Activated T-helper 1 cell treated with anti-CD3 and anti-CD28 coated beads, Interleukin-12 subunit alpha, Interleukin-12 subunit beta, Interleukin-2, Interleukin-4 antibody, amounts not matched to agents 30 ng/mL and 10 ng/mL and 1 ng/mL, durations not matched to agents 14 hours and 24 hours and 36 hours (primary cell): ENCODE data around the gene PEX26. TPM values are rescaled to one million over a fixed set of nuclear protein-coding genes. Genes with fewer than 3 reads are reported as not detected.
"Not testable (repeated sequence)": the region's sequence is repeated elsewhere in the genome, so short reads cannot be mapped to it uniquely, and the experiment has no call there.

ENCODE experiments used
- DNase-seq: peaks from one replicate; pipeline ENCODE4 v3.0.0; 2021; ENCODE audit warnings: low spot score
- H3K27ac Mint-ChIP-seq: one replicate; pipeline ENCODE4 v1.8.0; 2021; ENCODE audit warnings: mild to moderate bottlenecking, mixed read lengths
- H3K27me3 Mint-ChIP-seq: one replicate; pipeline ENCODE4 v1.8.0; 2022; ENCODE audit warnings: mild to moderate bottlenecking, moderate library complexity, mixed read lengths; ENCODE audit not compliant: insufficient read depth
- H3K36me3 Mint-ChIP-seq: one replicate; pipeline ENCODE4 v1.8.0; 2021; ENCODE audit warnings: low read depth, mixed read lengths
- H3K4me1 Mint-ChIP-seq: one replicate; pipeline ENCODE4 v1.8.0; 2021; ENCODE audit warnings: low read depth, mixed read lengths
- H3K4me3 Mint-ChIP-seq: one replicate; pipeline ENCODE4 v1.8.0; 2021; ENCODE audit warnings: mild to moderate bottlenecking, moderate library complexity, mixed read lengths
- H3K9me3 Mint-ChIP-seq: one replicate; pipeline ENCODE4 v1.8.0; 2021; ENCODE audit warnings: mixed read lengths
- intact Hi-C: fragments of 100-400 bp; cut with micrococcal nuclease; formaldehyde crosslinking; loops from one replicate; pipeline ENCODE4 v1.15.1; 2024
- total RNA-seq: library from RNA; stranded (reverse); gene quantifications from 2 replicates; pipeline ENCODE4 v1.2.3, GENCODE V29; 2022

PEX26 gene
- total RNA-seq: 50.0 and 54.4 TPM in 2 replicates

GRCh38 chr22:18077639-18078328 lies at the start of gene PEX26:
TSS of gene PEX26 (plus strand) at chr22:18077990. CDS start at chr22:18078377, 387 bp downstream.
- Mint-ChIP-seq H3K9me3 (no peaks in the 10 kb centered on the region), H3K27ac (peak within 1 kb of the TSS; percentile 92), H3K27me3 (peaks cover 2% of the 10 kb centered on the region), H3K36me3 (peaks cover 31% of the 10 kb centered on the region), H3K4me3 (peak within 1 kb of the TSS; percentile 90), H3K4me1 (peaks cover 50% of the 10 kb centered on the region)
- peak; percentile 95 for DNase-seq
- intact Hi-C loops: loop anchor here (1.0 to 10.0 kb wide), 10 partner anchors 26 to 1163 kb away; partner anchors contain the start of genes ADA2, BCL2L13, MICAL3 and USP18

GRCh38 chr22:18028817-18029527 lies 48.8 kb upstream of the PEX26 start:
- Mint-ChIP-seq H3K9me3 (no peaks in the 10 kb centered on the region), H3K27me3 (peaks cover 41% of the 10 kb centered on the region), H3K4me3 (no peak overlapping the region), H3K4me1 (peaks cover 6% of the 10 kb centered on the region), H3K27ac (no peak overlapping the region), H3K36me3 (no peaks in the 10 kb centered on the region)
- no peak for DNase-seq
- intact Hi-C loops: no loop called here

- Mint-ChIP-seq H3K27ac (no peak overlapping the region), H3K9me3 (no peaks in the 10 kb centered on the region), H3K4me3 (no peak overlapping the region), H3K4me1 (peaks cover under 1% of the 10 kb centered on the region), H3K36me3 (no peaks in the 10 kb centered on the region), H3K27me3 (peaks cover 39% of the 10 kb centered on the region)
- DNase-seq: no peak
- intact Hi-C loops: no loop called here
These were observed 48.0 kb upstream of the PEX26 start for GRCh38 chr22:18029686-18030267.

- Mint-ChIP-seq H3K4me1 (no peaks in the 10 kb centered on the region), H3K27me3 (peaks cover 24% of the 10 kb centered on the region), H3K9me3 (no peaks in the 10 kb centered on the region), H3K27ac (no peak overlapping the region), H3K36me3 (no peaks in the 10 kb centered on the region), H3K4me3 (no peak overlapping the region)
- intact Hi-C loops: no loop called here
- no peak for DNase-seq
These were observed 45.9 kb upstream of the PEX26 start for GRCh38 chr22:18031695-18032454.

- DNase-seq: no peak
- H3K4me1 Mint-ChIP-seq: no peaks in the 10 kb centered on the region
- H3K27me3 Mint-ChIP-seq: peaks cover 17% of the 10 kb centered on the region
- no peak overlapping the region for H3K4me3 Mint-ChIP-seq
- no peak overlapping the region for H3K27ac Mint-ChIP-seq
- no peaks in the 10 kb centered on the region for H3K9me3 Mint-ChIP-seq
- intact Hi-C loops: no loop called here
- no peaks in the 10 kb centered on the region for H3K36me3 Mint-ChIP-seq
These were observed 45.2 kb upstream of the PEX26 start for GRCh38 chr22:18032455-18033101.

- intact Hi-C loops: no loop called here
- Mint-ChIP-seq H3K36me3 (no peaks in the 10 kb centered on the region), H3K27me3 (peaks cover 8% of the 10 kb centered on the region), H3K27ac (no peak overlapping the region), H3K4me3 (no peak overlapping the region), H3K9me3 (no peaks in the 10 kb centered on the region), H3K4me1 (no peaks in the 10 kb centered on the region)
- no peak for DNase-seq
These were observed 44.4 kb upstream of the PEX26 start for GRCh38 chr22:18033204-18033998.

GRCh38 chr22:18034076-18034475 lies 43.7 kb upstream of the PEX26 start:
- H3K36me3 Mint-ChIP-seq: no peaks in the 10 kb centered on the region
- intact Hi-C loops: no loop called here
- no peak overlapping the region for H3K27ac Mint-ChIP-seq
- no peaks in the 10 kb centered on the region for H3K4me1 Mint-ChIP-seq
- H3K27me3 Mint-ChIP-seq: peaks cover 8% of the 10 kb centered on the region
- no peak for DNase-seq
- no peak overlapping the region for H3K4me3 Mint-ChIP-seq
- H3K9me3 Mint-ChIP-seq: no peaks in the 10 kb centered on the region

GRCh38 chr22:18035751-18036150 lies 42.0 kb upstream of the PEX26 start:
- H3K27me3 Mint-ChIP-seq: peaks cover 3% of the 10 kb centered on the region
- no peak overlapping the region for H3K27ac Mint-ChIP-seq
- DNase-seq: no peak
- H3K4me3 Mint-ChIP-seq: no peak overlapping the region
- no peaks in the 10 kb centered on the region for H3K9me3 Mint-ChIP-seq
- no peaks in the 10 kb centered on the region for H3K36me3 Mint-ChIP-seq
- no peaks in the 10 kb centered on the region for H3K4me1 Mint-ChIP-seq
- intact Hi-C loops: no loop called here

GRCh38 chr22:18040898-18041297 lies 36.9 kb upstream of the PEX26 start:
- H3K9me3 Mint-ChIP-seq, H3K4me1 Mint-ChIP-seq, H3K27me3 Mint-ChIP-seq, H3K4me3 Mint-ChIP-seq, H3K36me3 Mint-ChIP-seq, DNase-seq, intact Hi-C loops, H3K27ac Mint-ChIP-seq: not testable (repeated sequence)

- H3K4me3 Mint-ChIP-seq: no peak overlapping the region
- H3K36me3 Mint-ChIP-seq: no peaks in the 10 kb centered on the region
- no peak overlapping the region for H3K27ac Mint-ChIP-seq
- H3K9me3 Mint-ChIP-seq: no peaks in the 10 kb centered on the region
- no peaks in the 10 kb centered on the region for H3K27me3 Mint-ChIP-seq
- no peak for DNase-seq
- intact Hi-C loops: no loop called here
- H3K4me1 Mint-ChIP-seq: no peaks in the 10 kb centered on the region
These were observed 35.1 kb upstream of the PEX26 start for GRCh38 chr22:18042685-18043084.

GRCh38 chr22:18044548-18045271 lies 33.1 kb upstream of the PEX26 start:
- no peak overlapping the region for H3K27ac Mint-ChIP-seq
- no peaks in the 10 kb centered on the region for H3K36me3 Mint-ChIP-seq
- H3K27me3 Mint-ChIP-seq: peaks cover 5% of the 10 kb centered on the region
- no peak for DNase-seq
- no peaks in the 10 kb centered on the region for H3K9me3 Mint-ChIP-seq
- no peaks in the 10 kb centered on the region for H3K4me1 Mint-ChIP-seq
- intact Hi-C loops: no loop called here
- H3K4me3 Mint-ChIP-seq: no peak overlapping the region
